ENCODE data around the gene G6PC1. TPM values are rescaled to one million over a fixed set of nuclear protein-coding genes. Genes with fewer than 3 reads are reported as not detected.

The G6PC1 gene
- total RNA-seq, 1 experiment from 2014 or later: 0.08 TPM

GRCh38 chr17:42891539-42892152, 9.0 kb upstream of the G6PC1 start:
- Histone ChIP-seq H3K27me3 (ENCODE audit: control insufficient read depth, insufficient read depth, low read length) (no peaks in the 10 kb centered on the region), H3K4me1 (ENCODE audit: control insufficient read depth, insufficient read depth, low read length) (no peaks in the 10 kb centered on the region), H3K36me3 (ENCODE audit: control insufficient read depth, insufficient read depth, low read length) (no peaks in the 10 kb centered on the region), H3K9me3 (ENCODE audit: control insufficient read depth, insufficient read depth, low read depth, low read length) (no peaks in the 10 kb centered on the region), H3K4me3 (ENCODE audit: low read depth in 2 of 2, low read length in 2 of 2) (no peak overlapping the region), H3K27ac (ENCODE audit: low read length) (no peak overlapping the region)
- no TSS peak for BruUV-seq (replicated peaks)
- in situ Hi-C loops (cut with HindIII; ENCODE audit: low pct_unique_long_range_greater_than_20kb, low sequenced_read_pairs) (no loop called here), intact Hi-C loops (cut with micrococcal nuclease; ENCODE audit: unreplicated experiment) (no loop called here)
- DNase-seq (ENCODE audit: low read depth, low spot score) (no peak), ATAC-seq (peak; percentile 76)
- POLR2A ChIA-PET: no interaction called here
- no peak for TF ChIP-seq POLR2AphosphoS5 (IDR thresholded peaks at IDR 0.05; ENCODE audit: low read depth, low read length)
- TF ChIP-seq, protein P1, sequence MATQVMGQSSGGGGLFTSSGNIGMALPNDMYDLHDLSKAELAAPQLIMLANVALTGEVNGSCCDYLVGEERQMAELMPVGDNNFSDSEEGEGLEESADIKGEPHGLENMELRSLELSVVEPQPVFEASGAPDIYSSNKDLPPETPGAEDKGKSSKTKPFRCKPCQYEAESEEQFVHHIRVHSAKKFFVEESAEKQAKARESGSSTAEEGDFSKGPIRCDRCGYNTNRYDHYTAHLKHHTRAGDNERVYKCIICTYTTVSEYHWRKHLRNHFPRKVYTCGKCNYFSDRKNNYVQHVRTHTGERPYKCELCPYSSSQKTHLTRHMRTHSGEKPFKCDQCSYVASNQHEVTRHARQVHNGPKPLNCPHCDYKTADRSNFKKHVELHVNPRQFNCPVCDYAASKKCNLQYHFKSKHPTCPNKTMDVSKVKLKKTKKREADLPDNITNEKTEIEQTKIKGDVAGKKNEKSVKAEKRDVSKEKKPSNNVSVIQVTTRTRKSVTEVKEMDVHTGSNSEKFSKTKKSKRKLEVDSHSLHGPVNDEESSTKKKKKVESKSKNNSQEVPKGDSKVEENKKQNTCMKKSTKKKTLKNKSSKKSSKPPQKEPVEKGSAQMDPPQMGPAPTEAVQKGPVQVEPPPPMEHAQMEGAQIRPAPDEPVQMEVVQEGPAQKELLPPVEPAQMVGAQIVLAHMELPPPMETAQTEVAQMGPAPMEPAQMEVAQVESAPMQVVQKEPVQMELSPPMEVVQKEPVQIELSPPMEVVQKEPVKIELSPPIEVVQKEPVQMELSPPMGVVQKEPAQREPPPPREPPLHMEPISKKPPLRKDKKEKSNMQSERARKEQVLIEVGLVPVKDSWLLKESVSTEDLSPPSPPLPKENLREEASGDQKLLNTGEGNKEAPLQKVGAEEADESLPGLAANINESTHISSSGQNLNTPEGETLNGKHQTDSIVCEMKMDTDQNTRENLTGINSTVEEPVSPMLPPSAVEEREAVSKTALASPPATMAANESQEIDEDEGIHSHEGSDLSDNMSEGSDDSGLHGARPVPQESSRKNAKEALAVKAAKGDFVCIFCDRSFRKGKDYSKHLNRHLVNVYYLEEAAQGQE (IDR thresholded peaks at IDR 0.05; ENCODE audit: insufficient read depth in 1 of 2, low read depth in 2 of 2, low read length in 1 of 2): no peak
- TF ChIP-seq TCF7L2 (IDR thresholded peaks at IDR 0.05; ENCODE audit: low read depth, low read length): no peak
- TF ChIP-seq CTCF (IDR thresholded peaks at IDR 0.05): no peak
- CTCF ChIA-PET: no interaction called here

GRCh38 chr17:42893359-42893758, 7.2 kb upstream of the G6PC1 start:
- Histone ChIP-seq H3K27me3 (ENCODE audit: control insufficient read depth, insufficient read depth, low read length) (no peaks in the 10 kb centered on the region), H3K27ac (ENCODE audit: low read length) (no peak overlapping the region), H3K9me3 (ENCODE audit: control insufficient read depth, insufficient read depth, low read depth, low read length) (no peaks in the 10 kb centered on the region), H3K36me3 (ENCODE audit: control insufficient read depth, insufficient read depth, low read length) (no peaks in the 10 kb centered on the region), H3K4me1 (ENCODE audit: control insufficient read depth, insufficient read depth, low read length) (no peaks in the 10 kb centered on the region), H3K4me3 (ENCODE audit: low read depth in 2 of 2, low read length in 2 of 2) (no peak overlapping the region)
- POLR2A ChIA-PET: no interaction called here
- DNase-seq (ENCODE audit: low read depth, low spot score) (no peak), ATAC-seq (no peak)
- TF ChIP-seq, protein P1 (IDR thresholded peaks at IDR 0.05; ENCODE audit: insufficient read depth in 1 of 2, low read depth in 2 of 2, low read length in 1 of 2): no peak
- no peak for TF ChIP-seq TCF7L2 (IDR thresholded peaks at IDR 0.05; ENCODE audit: low read depth, low read length)
- TF ChIP-seq SIN3A (IDR thresholded peaks at IDR 0.05; ENCODE audit: borderline replicate concordance, insufficient read depth, low read depth, low read length): no peak
- no peak for TF ChIP-seq CTCF (IDR thresholded peaks at IDR 0.05)
- TF ChIP-seq POLR2AphosphoS5 (IDR thresholded peaks at IDR 0.05; ENCODE audit: low read depth, low read length): no peak
- no TSS peak for BruUV-seq (replicated peaks)
- intact Hi-C loops (cut with micrococcal nuclease; ENCODE audit: unreplicated experiment) (no loop called here), in situ Hi-C loops (cut with HindIII; ENCODE audit: low pct_unique_long_range_greater_than_20kb, low sequenced_read_pairs) (no loop called here)
- CTCF ChIA-PET: no interaction called here

All from Panc1 (cell line).